ENCODE results near the gene FYB1.
A peak's percentile ranks its signal among the peaks of the same experiment; 100 is the strongest.
"Not testable (repeated sequence)": the region's sequence is repeated elsewhere in the genome, so short reads cannot be mapped to it uniquely, and the experiment has no call there.

FYB1 gene

GRCh38 chr5:39189292-39189955, 29.9 kb downstream of the FYB1 start:
- FAIRE-seq, result no peak
- DNase-seq (ENCODE audit: low spot score), result no peak

GRCh38 chr5:39187831-39188731, 31.3 kb downstream of the FYB1 start:
- DNase-seq (ENCODE audit: low spot score), result no peak
- peak; percentile 17 for FAIRE-seq

GRCh38 chr5:39186722-39187539, 32.4 kb downstream of the FYB1 start:
- DNase-seq (ENCODE audit: low spot score) (no peak), FAIRE-seq (no peak)

DNA sequence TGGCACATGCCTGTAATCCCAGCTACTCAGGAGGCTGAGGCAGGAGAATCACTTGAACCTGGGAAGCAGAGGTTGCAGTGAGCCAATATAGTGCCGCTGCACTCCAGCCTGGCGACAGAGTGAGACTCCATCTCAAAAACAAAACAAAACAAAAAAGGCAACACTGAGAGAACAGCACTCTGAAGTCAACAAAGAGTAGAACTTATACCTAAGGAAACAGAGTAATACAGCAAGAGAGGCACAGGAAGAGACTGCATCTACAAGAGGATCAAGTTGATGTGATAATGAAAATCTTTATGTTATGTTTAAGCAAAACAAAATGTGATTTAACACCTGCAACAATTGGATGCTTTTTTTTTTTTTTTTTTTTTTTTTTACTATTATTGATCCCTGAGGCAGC, 33.1 kb downstream of the FYB1 start:
- DNase-seq (ENCODE audit: low spot score), result no peak
- FAIRE-seq, result no peak

- DNase-seq (ENCODE audit: low spot score) (no peak), FAIRE-seq (no peak)
Observed at GRCh38 chr5:39185761-39186160, 33.6 kb downstream of the FYB1 start.

GRCh38 chr5:39179561-39179960, 39.8 kb downstream of the FYB1 start:
- not testable (repeated sequence) for DNase-seq (ENCODE audit: low spot score); FAIRE-seq

GRCh38 chr5:39178861-39179260, 40.5 kb downstream of the FYB1 start:
- no peak for FAIRE-seq

DNA sequence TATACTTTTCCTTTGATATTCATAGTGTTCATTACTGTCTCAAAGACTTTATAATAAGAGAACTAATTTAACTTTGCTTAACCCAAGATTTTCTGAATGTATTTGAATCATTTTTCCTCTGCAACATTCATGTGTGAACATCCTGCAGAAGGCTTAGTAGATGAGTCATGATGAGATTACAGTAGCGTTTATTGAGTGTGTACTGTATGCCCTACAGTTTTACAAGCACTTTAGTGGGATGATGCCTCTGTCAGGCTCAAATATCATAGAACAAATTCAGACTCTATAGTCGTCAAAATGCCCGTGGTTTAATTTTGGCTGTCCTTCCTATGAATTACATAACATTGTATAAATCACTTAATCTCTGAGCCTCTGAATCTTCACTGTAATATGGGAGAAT, 41.2 kb downstream of the FYB1 start:
- DNase-seq (ENCODE audit: low spot score) (peak; percentile 44), FAIRE-seq (peak; percentile 75)

More at GRCh38 chr5:39178861-39179260, 40.5 kb downstream of the FYB1 start:
- no peak for DNase-seq (ENCODE audit: low spot score)

GRCh38 chr5:39177631-39177964, 41.8 kb downstream of the FYB1 start:
- DNase-seq (ENCODE audit: low spot score), result no peak
- FAIRE-seq, result no peak

DNA sequence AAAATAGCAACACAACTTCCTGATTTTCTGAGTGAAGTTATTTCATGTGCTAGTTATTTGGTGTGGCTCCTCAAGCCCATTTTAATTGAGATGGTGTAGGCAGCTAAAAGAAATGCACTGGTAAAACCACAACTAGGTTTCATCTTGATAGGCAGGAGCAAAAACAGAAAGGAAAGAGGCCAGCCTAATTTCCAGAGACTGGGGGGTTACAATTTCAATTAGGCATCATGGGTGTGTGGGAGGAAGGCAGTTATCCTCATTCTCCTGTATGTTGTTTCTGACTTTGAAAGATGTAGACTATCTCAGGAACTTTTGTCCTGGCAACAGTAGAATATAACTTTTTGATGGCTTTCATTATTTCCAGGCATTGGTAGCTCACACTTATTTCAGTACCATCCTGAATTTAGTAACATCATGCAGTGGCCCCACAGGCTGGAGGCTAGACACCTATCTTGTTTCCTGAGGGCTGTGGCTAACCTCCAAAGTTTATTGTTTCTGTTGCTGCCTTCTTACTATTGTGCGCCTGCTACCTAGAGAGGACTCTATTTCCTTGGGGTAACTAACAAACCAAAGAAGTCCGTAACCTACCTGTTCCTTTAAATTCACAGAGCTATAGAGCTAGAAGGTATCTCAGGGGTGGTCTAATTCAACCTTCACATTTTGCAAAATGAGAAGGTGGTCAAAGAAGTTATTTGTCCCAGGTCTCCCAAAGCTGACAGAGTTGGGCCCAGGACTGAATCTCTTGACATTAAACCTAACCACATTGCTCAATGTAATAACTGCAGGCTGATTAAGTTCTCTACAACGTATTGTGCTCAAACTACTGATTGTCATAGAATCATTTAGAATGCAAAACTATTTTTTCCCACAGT, 42.4 kb downstream of the FYB1 start:
- DNase-seq (ENCODE audit: low spot score) (no peak), FAIRE-seq (no peak)

DNA sequence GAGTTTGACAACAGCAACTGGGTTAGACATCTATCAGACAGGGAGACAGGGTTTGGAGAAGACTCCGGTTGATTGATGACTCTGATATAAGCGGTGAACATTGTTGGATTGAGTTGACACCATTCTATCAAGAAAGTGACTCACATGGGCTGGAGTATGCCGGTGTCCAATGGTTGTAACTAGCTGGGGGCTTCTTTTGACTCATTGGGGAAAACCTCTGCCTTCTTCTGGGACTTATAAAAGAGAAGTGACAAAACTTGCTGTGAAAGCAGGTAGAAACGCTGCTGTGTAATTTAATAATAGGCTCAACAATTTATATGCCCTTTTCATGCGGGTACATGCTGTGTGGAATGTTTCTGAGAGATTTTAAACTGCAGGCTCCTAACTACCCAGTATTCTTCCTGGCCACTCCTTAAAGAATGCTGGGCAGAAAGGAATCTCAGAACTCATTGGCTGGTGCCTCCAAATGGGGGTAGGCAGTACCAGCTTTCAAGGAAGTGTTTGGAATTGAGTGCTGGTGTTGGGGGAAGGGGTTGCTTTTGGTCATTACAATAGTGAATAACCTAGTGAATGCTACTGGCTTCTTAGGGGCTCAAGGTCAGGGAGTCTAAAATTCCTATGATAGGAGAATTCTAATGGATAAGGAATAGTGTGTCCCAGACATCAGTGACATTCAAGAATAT, 43.9 kb downstream of the FYB1 start:
- FAIRE-seq (no peak), DNase-seq (ENCODE audit: low spot score) (no peak)

- DNase-seq (ENCODE audit: low spot score), result no peak
- FAIRE-seq, result no peak
Observed at GRCh38 chr5:39173069-39173468, 46.3 kb downstream of the FYB1 start.

GRCh38 chr5:39172593-39172992, 46.8 kb downstream of the FYB1 start:
- DNase-seq (ENCODE audit: low spot score) (no peak), FAIRE-seq (no peak)

- no peak for FAIRE-seq
- no peak for DNase-seq (ENCODE audit: low spot score)
Observed at GRCh38 chr5:39171647-39172046, 47.7 kb downstream of the FYB1 start.

- DNase-seq (ENCODE audit: low spot score) (no peak), FAIRE-seq (no peak)
Observed at GRCh38 chr5:39169081-39169480, 50.3 kb downstream of the FYB1 start.

DNA sequence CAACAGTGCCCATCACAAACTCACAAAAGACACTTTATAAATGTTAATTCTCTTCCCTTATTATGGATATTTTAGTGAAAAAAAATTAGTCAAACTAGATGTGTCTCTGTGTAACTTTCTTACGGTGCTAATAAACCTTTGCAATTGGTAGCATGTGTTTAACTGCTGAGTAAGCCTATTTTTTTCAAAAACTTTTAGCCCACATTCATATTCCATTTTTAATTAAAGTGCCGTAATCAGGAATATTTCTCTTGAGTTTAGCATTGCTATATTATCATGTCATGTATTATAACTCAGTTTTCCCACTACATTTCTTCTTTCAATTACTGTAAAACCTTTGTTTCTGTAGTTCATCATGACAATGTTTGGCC, 51.4 kb downstream of the FYB1 start:
- FAIRE-seq (no peak), DNase-seq (ENCODE audit: low spot score) (no peak)

DNA sequence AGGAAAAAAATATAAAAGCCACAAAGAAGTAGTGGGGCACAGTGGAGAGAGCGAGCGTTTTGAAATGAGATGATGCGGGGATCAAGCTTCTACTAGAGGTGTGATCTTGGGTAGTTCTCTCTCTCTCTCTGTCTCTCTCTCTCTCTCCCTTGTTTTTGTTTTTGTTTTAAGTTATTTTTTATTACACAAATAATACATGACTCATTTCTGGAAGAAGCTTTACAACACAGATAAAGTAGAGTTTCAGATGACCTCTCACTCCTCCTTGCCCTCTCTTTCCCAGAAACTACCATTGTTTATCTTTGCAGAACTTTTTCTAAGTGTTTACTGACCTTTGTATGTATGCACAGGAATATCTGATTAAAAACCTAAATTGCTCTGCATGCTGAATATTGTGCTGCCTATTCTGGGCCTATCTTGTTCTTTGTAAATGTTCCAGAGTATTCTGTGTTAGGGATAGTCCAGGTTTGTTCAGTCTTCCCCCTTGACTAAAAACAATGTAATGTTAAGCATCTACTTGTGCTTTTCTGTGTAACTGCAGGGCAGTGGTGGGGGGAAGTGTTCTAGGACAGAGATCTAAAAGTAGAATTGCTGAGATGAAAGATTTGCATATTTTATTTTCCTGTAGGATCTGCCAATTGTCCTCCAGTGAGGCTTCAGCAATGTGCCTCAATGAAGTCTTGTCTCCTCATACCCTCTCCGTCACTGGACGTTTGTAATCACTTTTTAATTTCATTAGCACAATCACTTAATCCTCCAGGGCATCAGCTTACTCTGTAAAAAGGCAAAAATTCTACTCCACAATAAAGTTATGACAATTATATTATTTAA, 52.0 kb downstream of the FYB1 start:
- DNase-seq (ENCODE audit: low spot score) (no peak), FAIRE-seq (no peak)

- DNase-seq (ENCODE audit: low spot score) (no peak), FAIRE-seq (no peak)
Observed at GRCh38 chr5:39164529-39165402, 54.6 kb downstream of the FYB1 start.

DNA sequence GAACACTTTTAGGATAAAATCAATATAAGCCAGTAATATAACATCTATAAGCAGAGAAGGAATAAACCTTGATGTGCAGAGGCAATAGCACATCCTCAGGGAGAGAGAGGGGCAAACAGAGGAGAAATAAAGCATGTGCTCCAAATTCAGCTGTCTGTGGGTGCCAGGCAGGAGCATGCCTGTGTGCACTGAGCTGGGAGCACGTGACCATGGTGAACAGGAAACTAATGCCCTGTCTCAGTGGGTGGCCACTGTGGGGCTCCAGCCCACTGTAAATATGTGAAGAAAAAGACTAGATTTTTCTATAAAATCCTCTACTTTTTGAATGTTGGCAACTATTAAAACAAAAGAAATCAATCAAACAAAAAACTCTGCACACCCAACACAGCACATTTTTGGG, 55.3 kb downstream of the FYB1 start:
- FAIRE-seq (peak; percentile 40), DNase-seq (ENCODE audit: low spot score) (no peak)

Measured in urothelium cell line (cell line).